ENCODE data around the gene POLR2E.

The POLR2E gene

DNA sequence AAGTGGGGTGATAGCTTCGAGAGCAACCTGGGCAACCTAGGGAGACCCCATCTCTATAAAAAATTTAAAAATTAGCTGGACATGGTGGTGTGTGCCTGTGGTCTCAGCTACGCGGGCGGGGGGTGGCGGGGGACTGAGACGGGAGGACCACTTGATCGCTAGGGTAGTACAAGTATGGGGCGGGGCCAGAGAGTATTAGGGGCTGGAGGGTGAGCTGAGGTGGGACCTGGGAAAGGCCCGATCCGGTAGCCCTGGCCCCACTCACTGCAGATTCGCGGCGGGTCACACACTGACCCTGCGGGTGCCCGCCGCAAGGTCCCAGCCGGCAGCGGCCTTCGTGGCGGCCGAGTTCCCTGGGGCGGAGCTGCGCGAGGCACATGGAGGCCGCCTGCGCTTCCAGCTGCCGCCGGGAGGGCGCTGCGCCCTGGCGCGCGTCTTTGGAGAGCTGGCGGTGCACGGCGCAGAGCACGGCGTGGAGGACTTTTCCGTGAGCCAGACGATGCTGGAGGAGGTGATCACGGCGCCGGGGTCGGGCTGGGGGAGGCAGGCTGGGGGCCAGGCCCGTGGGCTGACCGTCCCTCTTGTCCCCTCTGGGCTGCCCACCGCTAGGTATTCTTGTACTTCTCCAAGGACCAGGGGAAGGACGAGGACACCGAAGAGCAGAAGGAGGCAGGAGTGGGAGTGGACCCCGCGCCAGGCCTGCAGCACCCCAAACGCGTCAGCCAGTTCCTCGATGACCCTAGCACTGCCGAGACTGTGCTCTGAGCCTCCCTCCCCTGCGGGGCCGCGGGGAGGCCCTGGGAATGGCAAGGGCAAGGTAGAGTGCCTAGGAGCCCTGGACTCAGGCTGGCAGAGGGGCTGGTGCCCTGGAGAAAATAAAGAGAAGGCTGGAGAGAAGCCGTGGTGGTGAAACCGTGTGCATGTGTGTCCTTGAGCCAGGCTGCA lies 30.2 kb downstream of the POLR2E start:
- H3K36me3 ChIP-seq: no peaks in the 10 kb centered on the region
- peak; percentile 78 for DNase-seq
- peak; percentile 62 for TF ChIP-seq CTCF (IDR thresholded peaks at IDR 0.05; ENCODE audit: low read depth, low read length)
- peaks cover 43% of the 10 kb centered on the region for H3K27me3 ChIP-seq
- peaks cover 7% of the 10 kb centered on the region; the same call in 1 of the 2 replicates for H3K9me3 ChIP-seq
- H3K4me1 ChIP-seq: no peaks in the 10 kb centered on the region; the same call in 1 of the 2 replicates
- H3K4me3 ChIP-seq (ENCODE audit: low read depth, low read length): no peak overlapping the region

- no peak for DNase-seq
- Histone ChIP-seq H3K9me3 (peaks cover 7% of the 10 kb centered on the region), H3K4me3 (ENCODE audit: low read depth, low read length) (no peak overlapping the region), H3K4me1 (no peaks in the 10 kb centered on the region; the same call in 1 of the 2 replicates), H3K27me3 (peaks cover 36% of the 10 kb centered on the region), H3K36me3 (no peaks in the 10 kb centered on the region)
- TF ChIP-seq CTCF (IDR thresholded peaks at IDR 0.05; ENCODE audit: low read depth, low read length): no peak
Measured at GRCh38 chr19:1063909-1064660, 31.1 kb downstream of the POLR2E start.

- Histone ChIP-seq H3K9me3 (peaks cover 12% of the 10 kb centered on the region), H3K4me1 (no peaks in the 10 kb centered on the region; the same call in 1 of the 2 replicates), H3K27me3 (peaks cover 28% of the 10 kb centered on the region), H3K36me3 (no peaks in the 10 kb centered on the region), H3K4me3 (ENCODE audit: low read depth, low read length) (no peak overlapping the region)
- no peak for TF ChIP-seq CTCF (IDR thresholded peaks at IDR 0.05; ENCODE audit: low read depth, low read length)
- peak; percentile 43 for DNase-seq
Measured at GRCh38 chr19:1063030-1063908, 31.9 kb downstream of the POLR2E start.

DNA sequence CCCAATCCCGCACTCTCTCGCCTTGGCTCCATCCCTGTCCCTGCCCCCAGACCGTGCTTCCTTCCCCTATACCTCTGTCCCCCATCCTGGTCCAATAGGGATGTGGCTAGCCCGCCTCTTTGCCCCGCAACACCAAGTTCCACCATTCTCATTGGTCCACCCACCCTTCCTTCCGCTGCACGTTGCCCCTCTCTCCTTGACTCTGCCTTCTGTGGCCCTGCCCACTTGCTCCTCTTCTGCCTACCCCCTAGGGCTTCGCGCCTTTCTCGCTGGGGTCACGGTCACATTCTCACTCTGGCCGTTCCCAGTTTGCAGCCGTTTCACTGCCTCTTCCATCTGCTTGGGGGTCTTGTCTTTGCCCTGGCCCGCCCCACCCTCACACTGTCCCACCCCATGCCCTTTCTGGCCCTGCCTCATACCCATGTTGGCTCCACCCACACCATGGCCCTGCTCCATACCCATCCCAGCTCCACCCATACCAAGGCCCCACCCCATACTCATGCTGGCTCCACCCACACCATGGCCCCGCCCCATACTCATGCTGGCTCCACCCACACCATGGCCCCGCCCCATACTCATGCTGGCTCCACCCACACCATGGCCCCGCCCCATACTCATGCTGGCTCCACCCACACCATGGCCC lies 32.7 kb downstream of the POLR2E start:
- no peaks in the 10 kb centered on the region for H3K36me3 ChIP-seq
- H3K4me1 ChIP-seq: no peaks in the 10 kb centered on the region; the same call in 1 of the 2 replicates
- no peak for DNase-seq
- H3K27me3 ChIP-seq: peaks cover 23% of the 10 kb centered on the region
- no peak overlapping the region for H3K4me3 ChIP-seq (ENCODE audit: low read depth, low read length)
- no peak for TF ChIP-seq CTCF (IDR thresholded peaks at IDR 0.05; ENCODE audit: low read depth, low read length)
- peaks cover 16% of the 10 kb centered on the region for H3K9me3 ChIP-seq

GRCh38 chr19:1061987-1062386 lies 33.2 kb downstream of the POLR2E start:
- no peak for TF ChIP-seq CTCF (IDR thresholded peaks at IDR 0.05; ENCODE audit: low read depth, low read length)
- Histone ChIP-seq H3K27me3 (peaks cover 18% of the 10 kb centered on the region), H3K36me3 (no peaks in the 10 kb centered on the region), H3K4me3 (ENCODE audit: low read depth, low read length) (no peak overlapping the region), H3K9me3 (peaks cover 22% of the 10 kb centered on the region), H3K4me1 (no peaks in the 10 kb centered on the region)
- DNase-seq: peak; percentile 8
